WTC11 (cell line): ENCODE measurements around the gene GPR65. TPM values are rescaled to one million over a fixed set of nuclear protein-coding genes. Genes with fewer than 3 reads are reported as not detected.

Source experiments
- ATAC-seq: fragments of 200-7000 bp; cut with Tn5 transposase; 2 replicates; pipeline ENCODE4 v1.10.0; 2021; ENCODE audit warnings: mild to moderate bottlenecking, moderate library complexity
- CTCF ChIA-PET: fragments of 300-600 bp; sonication (Branson Sonifier 250); formaldehyde crosslinking; loops from one replicate; lab custom pipeline; 2021; ENCODE audit warnings: antibody characterized with exemption; lab: Charles Lee
- POLR2A ChIA-PET: fragments of 350-600 bp; sonication (Branson Sonifier 250); formaldehyde crosslinking; loops from one replicate; lab custom pipeline; 2021; ENCODE audit warnings: antibody characterized with exemption; lab: Charles Lee
- DNase-seq: peaks from one replicate; pipeline ENCODE4 v3.0.0; 2021; ENCODE audit warnings: low spot score
- H3K27ac Mint-ChIP-seq: 2 replicates; pipeline ENCODE4 v1.8.0; 2021; ENCODE audit warnings: mixed read lengths
- H3K27me3 Mint-ChIP-seq: 2 replicates; pipeline ENCODE4 v1.8.0; 2021; ENCODE audit warnings: low read depth, mild to moderate bottlenecking, moderate library complexity, mixed read lengths
- H3K36me3 Mint-ChIP-seq: 2 replicates; pipeline ENCODE4 v1.8.0; 2021; ENCODE audit warnings: mixed read lengths
- H3K4me1 Mint-ChIP-seq: 2 replicates; pipeline ENCODE4 v1.8.0; 2022; ENCODE audit warnings: mixed read lengths
- H3K4me3 Mint-ChIP-seq: 2 replicates; pipeline ENCODE4 v1.8.0; 2021; ENCODE audit warnings: mild to moderate bottlenecking, moderate library complexity, mixed read lengths
- H3K9me3 Mint-ChIP-seq: 2 replicates; pipeline ENCODE4 v1.8.0; 2021; ENCODE audit warnings: mixed read lengths
- E2F1 ChIP-seq: sonication (generic); formaldehyde crosslinking; IDR thresholded peaks from 2 replicates; pipeline ENCODE4 v1.8.0; 2022; ENCODE audit warnings: mild to moderate bottlenecking, missing genetic modification reagents
- ESRRA ChIP-seq: sonication (generic); formaldehyde crosslinking; IDR thresholded peaks from 2 replicates; pipeline ENCODE4 v1.8.1; 2022; ENCODE audit warnings: mild to moderate bottlenecking, missing genetic modification reagents, borderline replicate concordance
- FOXP1 ChIP-seq: sonication (generic); formaldehyde crosslinking; IDR thresholded peaks from 2 replicates; pipeline ENCODE4 v1.8.0; 2022; ENCODE audit warnings: missing genetic modification reagents, mild to moderate bottlenecking, moderate library complexity, borderline replicate concordance
- GABPB1 ChIP-seq: sonication (generic); formaldehyde crosslinking; IDR thresholded peaks from 2 replicates; pipeline ENCODE4 v1.8.1; 2023; ENCODE audit warnings: mild to moderate bottlenecking, missing genetic modification reagents
- GRHL2 ChIP-seq: fragments of 250-450 bp; sonication (Bioruptor Pico); IDR thresholded peaks from 2 replicates; pipeline ENCODE4 v1.8.0; 2022; ENCODE audit warnings: mild to moderate bottlenecking, moderate library complexity; ENCODE audit not compliant: insufficient replicate concordance, severe bottlenecking
- GTF2I ChIP-seq: fragments of 250-450 bp; sonication (Bioruptor Pico); conservative IDR thresholded peaks from 2 replicates; pipeline ENCODE4 v1.4.0; 2021; ENCODE audit warnings: mild to moderate bottlenecking
- RORB ChIP-seq: fragments of 250-450 bp; sonication (Bioruptor Pico); IDR thresholded peaks from 2 replicates; pipeline ENCODE4 v1.9.0; 2021; ENCODE audit warnings: mild to moderate bottlenecking
- SOX15 ChIP-seq: fragments of 250-450 bp; sonication (Bioruptor Pico); IDR thresholded peaks from 2 replicates; pipeline ENCODE4 v1.9.0; 2021; ENCODE audit warnings: mild to moderate bottlenecking
- TP53 ChIP-seq: sonication (generic); formaldehyde crosslinking; IDR thresholded peaks from 2 replicates; pipeline ENCODE4 v1.8.1; 2023; ENCODE audit warnings: mild to moderate bottlenecking, missing genetic modification reagents
- USF2 ChIP-seq: sonication (generic); formaldehyde crosslinking; IDR thresholded peaks from 2 replicates; pipeline ENCODE4 v1.8.1; 2023; ENCODE audit warnings: mild to moderate bottlenecking, missing genetic modification reagents, moderate library complexity
- ZNF219 ChIP-seq: sonication (generic); formaldehyde crosslinking; IDR thresholded peaks from 2 replicates; pipeline ENCODE4 v1.8.0; 2023; ENCODE audit warnings: missing genetic modification reagents, mild to moderate bottlenecking, borderline replicate concordance
- ZNF512 ChIP-seq: sonication (generic); formaldehyde crosslinking; IDR thresholded peaks from 2 replicates; pipeline ENCODE4 v1.8.1; 2022; ENCODE audit warnings: missing genetic modification reagents, borderline replicate concordance
- ZNF532 ChIP-seq: fragments of 250-450 bp; sonication (Bioruptor Pico); IDR thresholded peaks from 2 replicates; pipeline ENCODE4 v1.9.0; 2021; ENCODE audit warnings: mild to moderate bottlenecking, borderline replicate concordance
- total RNA-seq: library from RNA; stranded (reverse); gene quantifications from 3 replicates; pipeline ENCODE4 v1.2.3, GENCODE V29; 2021

Gene GPR65
- total RNA-seq, 1 experiment from 2014 or later = not detected

GRCh38 chr14:88060576-88060975 lies 55.6 kb downstream of the GPR65 start (continued):
- TF ChIP-seq ZNF532 = no peak
- TF ChIP-seq ZNF512 = no peak
- TF ChIP-seq GABPB1 (CRISPR knock-in tag) = no peak
- no peak for TF ChIP-seq ESRRA (CRISPR knock-in tag)
- TF ChIP-seq GRHL2 (CRISPR knock-in tag) = no peak
- TF ChIP-seq SOX15 (CRISPR knock-in tag) = no peak
- no peak for TF ChIP-seq FOXP1 (CRISPR knock-in tag)
- no peak for TF ChIP-seq GTF2I (CRISPR knock-in tag)
- TF ChIP-seq E2F1 = no peak
- TF ChIP-seq TP53 = no peak
- no peak for TF ChIP-seq ZNF219 (CRISPR knock-in tag)
- TF ChIP-seq, all 79 proteins: peak for 0

- no peaks in the 10 kb centered on the region for H3K36me3 Mint-ChIP-seq
- CTCF ChIA-PET = no interaction called here
- H3K27ac Mint-ChIP-seq = no peak overlapping the region
- POLR2A ChIA-PET = no interaction called here
- no peaks in the 10 kb centered on the region for H3K27me3 Mint-ChIP-seq
- H3K9me3 Mint-ChIP-seq = peaks cover 18% of the 10 kb centered on the region
- TF ChIP-seq RORB (CRISPR knock-in tag) = no peak
- TF ChIP-seq USF2 (CRISPR knock-in tag) = 0 out of 2 replicates have a peak, but pooled peaks have one; percentile 21
- no peak overlapping the region for H3K4me3 Mint-ChIP-seq
- no peak for DNase-seq
- no peaks in the 10 kb centered on the region for H3K4me1 Mint-ChIP-seq
- no peak for ATAC-seq
These were observed 58.9 kb downstream of the GPR65 start for GRCh38 chr14:88063811-88064210.

Other genes with a start within 250 kb of the GPR65 start
- 10.6 to 10.9 TPM (median 10.7 TPM) in 3 replicates for gene GALC, start 12.0 kb upstream of the GPR65 start, total RNA-seq